CD8-positive, alpha-beta memory T cell (primary cell): ENCODE measurements around the gene RAMP1. TPM values are rescaled to one million over a fixed set of nuclear protein-coding genes. Genes with fewer than 3 reads are reported as not detected.

Experiments used
- CTCF ChIA-PET: fragments of 350-600 bp; sonication (Branson Sonifier 250); formaldehyde crosslinking; loops from one replicate; lab custom pipeline; 2021; ENCODE audit warnings: antibody characterized with exemption; lab: Charles Lee
- POLR2A ChIA-PET: fragments of 350-600 bp; sonication (Branson Sonifier 250); formaldehyde crosslinking; loops from one replicate; lab custom pipeline; 2021; ENCODE audit warnings: antibody characterized with exemption; lab: Charles Lee
- DNase-seq, 5 donors: peaks; one replicate each; pipeline versions ENCODE4 v3.0.0 to v3.0.0-alpha.2; 2020 to 2022; ENCODE audit warnings: mixed read lengths in 1 of 5
- H3K27ac ChIP-seq: one replicate; pipeline ENCODE4 v1.7.0; 2013; ENCODE audit warnings: low read depth, mild to moderate bottlenecking, low read length, moderate library complexity
- H3K27me3 ChIP-seq: 2 replicates; pipeline ENCODE4 v1.7.0; 2013; ENCODE audit warnings: low read length, mild to moderate bottlenecking; ENCODE audit not compliant: insufficient read depth, poor library complexity, severe bottlenecking
- H3K36me3 ChIP-seq: 2 replicates; pipeline ENCODE4 v1.7.0; 2013; ENCODE audit warnings: mild to moderate bottlenecking, low read length, moderate library complexity; ENCODE audit not compliant: insufficient read depth
- H3K4me1 ChIP-seq: 2 replicates; pipeline ENCODE4 v1.7.0; 2013; ENCODE audit warnings: mild to moderate bottlenecking, low read length, moderate library complexity; ENCODE audit not compliant: insufficient read depth
- H3K4me3 ChIP-seq: 2 replicates; pipeline ENCODE4 v1.7.0; 2013; ENCODE audit warnings: mild to moderate bottlenecking, low read length
- H3K9me3 ChIP-seq: 2 replicates; pipeline ENCODE4 v1.7.0; 2013; ENCODE audit warnings: mild to moderate bottlenecking, low read length
- H3K27ac Mint-ChIP-seq, 8 donors: one replicate each; pipeline ENCODE4 v1.8.0; 2020 to 2021; ENCODE audit warnings: mixed read lengths in 8 of 8, mild to moderate bottlenecking in 6 of 8, inconsistent platforms in 3 of 8, moderate library complexity in 3 of 8
- H3K27me3 Mint-ChIP-seq, 2 donors: one replicate each; pipeline ENCODE4 v1.8.0; 2020 to 2021; ENCODE audit warnings: mixed read lengths in 2 of 2, mild to moderate bottlenecking in 1 of 2, moderate library complexity in 1 of 2
- H3K36me3 Mint-ChIP-seq, 3 donors: one replicate each; pipeline ENCODE4 v1.8.0; 2020 to 2021; ENCODE audit warnings: mixed read lengths in 3 of 3, inconsistent platforms in 1 of 3, mild to moderate bottlenecking in 1 of 3
- H3K4me1 Mint-ChIP-seq, 3 donors: one replicate each; pipeline ENCODE4 v1.8.0; 2020 to 2021; ENCODE audit warnings: mixed read lengths in 3 of 3, inconsistent platforms in 1 of 3, mild to moderate bottlenecking in 1 of 3
- H3K4me3 Mint-ChIP-seq, 7 donors: one replicate each; pipeline ENCODE4 v1.8.0; 2020 to 2021; ENCODE audit warnings: mixed read lengths in 7 of 7, mild to moderate bottlenecking in 6 of 7, moderate library complexity in 4 of 7, inconsistent platforms in 2 of 7
- H3K9me3 Mint-ChIP-seq, 5 donors: one replicate each; pipeline ENCODE4 v1.8.0; 2020 to 2022; ENCODE audit warnings: mixed read lengths in 5 of 5, mild to moderate bottlenecking in 3 of 5, moderate library complexity in 2 of 5, inconsistent platforms in 1 of 5
- polyA plus RNA-seq: library from polyadenylated mRNA; unstranded; fragments of 300-500 nt; fragmentation: Illumina TruSeq; gene quantifications from one replicate; pipeline ENCODE4 v1.2.3, GENCODE V29; 2021
- total RNA-seq, 2 experiments: library from RNA; stranded (reverse); gene quantifications; one replicate each; pipeline ENCODE4 v1.2.3, GENCODE V29; 2021

RAMP1 gene
- total and polyA plus RNA-seq, 3 experiments from 2014 or later = 0.59 to 0.63 (median 0.60) TPM

GRCh38 chr2:237875256-237876060 is 16.0 kb downstream of the RAMP1 start:
- Histone ChIP-seq H3K9me3 (no peaks in the 10 kb centered on the region), H3K36me3 (no peaks in the 10 kb centered on the region), H3K4me3 (no peak overlapping the region), H3K27ac (no peak overlapping the region), H3K27me3 (no peaks in the 10 kb centered on the region), H3K4me1 (peaks cover 5% of the 10 kb centered on the region)
- no peaks in the 10 kb centered on the region for H3K9me3 Mint-ChIP-seq
- H3K4me1 Mint-ChIP-seq = peaks cover 0 to 8% (median 0%) of the 10 kb centered on the region in 3 donors
- no peak overlapping the region for H3K27ac Mint-ChIP-seq
- H3K4me3 Mint-ChIP-seq = no peak overlapping the region
- H3K27me3 Mint-ChIP-seq = peaks cover 7 to 21% of the 10 kb centered on the region in 2 donors
- peaks cover 0 to 1% (median 0%) of the 10 kb centered on the region in 3 donors for H3K36me3 Mint-ChIP-seq
- POLR2A ChIA-PET = no interaction called here
- CTCF ChIA-PET = no interaction called here
- DNase-seq = no peak

- no peak overlapping the region for H3K4me3 Mint-ChIP-seq
Observed at GRCh38 chr2:237876061-237876526, 16.7 kb downstream of the RAMP1 start.

GRCh38 chr2:237876532-237876931 is 17.1 kb downstream of the RAMP1 start:
- H3K36me3 Mint-ChIP-seq = no peaks in the 10 kb centered on the region
- DNase-seq = no peak
- no peaks in the 10 kb centered on the region for H3K9me3 ChIP-seq
- H3K27ac ChIP-seq = no peak overlapping the region
- H3K27me3 Mint-ChIP-seq = peaks cover under 1 to 10% of the 10 kb centered on the region in 2 donors
- CTCF ChIA-PET = no interaction called here
- no peak overlapping the region for H3K4me3 Mint-ChIP-seq
- H3K4me3 ChIP-seq = no peak overlapping the region
- no peak overlapping the region for H3K27ac Mint-ChIP-seq
- peaks cover 0 to 2% (median 0%) of the 10 kb centered on the region in 5 donors for H3K9me3 Mint-ChIP-seq
- H3K36me3 ChIP-seq = no peaks in the 10 kb centered on the region
- POLR2A ChIA-PET = no interaction called here
- peaks cover 5% of the 10 kb centered on the region for H3K4me1 ChIP-seq
- peaks cover 0 to 8% (median 0%) of the 10 kb centered on the region in 3 donors for H3K4me1 Mint-ChIP-seq
- H3K27me3 ChIP-seq = no peaks in the 10 kb centered on the region

More at GRCh38 chr2:237876061-237876526, 16.7 kb downstream of the RAMP1 start:
- DNase-seq = no peak
- Mint-ChIP-seq H3K9me3 (no peaks in the 10 kb centered on the region), H3K27me3 (peaks cover 4 to 14% of the 10 kb centered on the region in 2 donors), H3K4me1 (peaks cover 0 to 8% (median 0%) of the 10 kb centered on the region in 3 donors), H3K36me3 (no peaks in the 10 kb centered on the region), H3K27ac (no peak overlapping the region)
- no peak overlapping the region for H3K27ac ChIP-seq
- POLR2A ChIA-PET = no interaction called here
- CTCF ChIA-PET = no interaction called here
- no peaks in the 10 kb centered on the region for H3K27me3 ChIP-seq
- no peak overlapping the region for H3K4me3 ChIP-seq
- H3K4me1 ChIP-seq = peaks cover 5% of the 10 kb centered on the region
- H3K36me3 ChIP-seq = no peaks in the 10 kb centered on the region
- no peaks in the 10 kb centered on the region for H3K9me3 ChIP-seq

GRCh38 chr2:237876951-237877491 is 17.6 kb downstream of the RAMP1 start:
- peaks cover 0 to 8% (median 0%) of the 10 kb centered on the region in 3 donors for H3K4me1 Mint-ChIP-seq
- peaks cover 5% of the 10 kb centered on the region for H3K4me1 ChIP-seq
- no peaks in the 10 kb centered on the region for H3K36me3 ChIP-seq
- ChIA-PET POLR2A (no interaction called here), CTCF (no interaction called here)
- H3K9me3 ChIP-seq = no peaks in the 10 kb centered on the region
- H3K27ac ChIP-seq = no peak overlapping the region
- H3K4me3 Mint-ChIP-seq = no peak overlapping the region
- H3K9me3 Mint-ChIP-seq = peaks cover 0 to 2% (median 0%) of the 10 kb centered on the region in 5 donors
- H3K27me3 Mint-ChIP-seq = peaks cover 0 to 7% of the 10 kb centered on the region in 2 donors
- no peak overlapping the region for H3K4me3 ChIP-seq
- H3K27ac Mint-ChIP-seq = no peak overlapping the region
- DNase-seq = no peak
- no peaks in the 10 kb centered on the region for H3K27me3 ChIP-seq
- H3K36me3 Mint-ChIP-seq = no peaks in the 10 kb centered on the region

GRCh38 chr2:237877576-237878307 is 18.3 kb downstream of the RAMP1 start:
- H3K9me3 Mint-ChIP-seq = peaks cover 0 to 2% (median 0%) of the 10 kb centered on the region in 5 donors
- Histone ChIP-seq H3K9me3 (no peaks in the 10 kb centered on the region), H3K36me3 (no peaks in the 10 kb centered on the region), H3K4me3 (no peak overlapping the region), H3K27me3 (no peaks in the 10 kb centered on the region), H3K27ac (no peak overlapping the region), H3K4me1 (peaks cover 5% of the 10 kb centered on the region)
- CTCF ChIA-PET = no interaction called here
- H3K27me3 Mint-ChIP-seq = peaks cover 0 to 7% of the 10 kb centered on the region in 2 donors
- H3K27ac Mint-ChIP-seq = no peak overlapping the region
- no peak for DNase-seq
- H3K4me1 Mint-ChIP-seq = peaks cover 0 to 8% (median 0%) of the 10 kb centered on the region in 3 donors
- POLR2A ChIA-PET = no interaction called here
- no peaks in the 10 kb centered on the region for H3K36me3 Mint-ChIP-seq
- no peak overlapping the region for H3K4me3 Mint-ChIP-seq

- DNase-seq = no peak
- Mint-ChIP-seq H3K27ac (no peak overlapping the region), H3K4me1 (peaks cover 0 to 5% (median 0%) of the 10 kb centered on the region in 3 donors), H3K36me3 (no peaks in the 10 kb centered on the region), H3K4me3 (no peak overlapping the region), H3K27me3 (peaks cover 0 to 4% of the 10 kb centered on the region in 2 donors), H3K9me3 (peaks cover 0 to 2% (median 0%) of the 10 kb centered on the region in 5 donors)
- Histone ChIP-seq H3K9me3 (no peaks in the 10 kb centered on the region), H3K27me3 (no peaks in the 10 kb centered on the region), H3K36me3 (no peaks in the 10 kb centered on the region), H3K4me3 (no peak overlapping the region), H3K27ac (no peak overlapping the region), H3K4me1 (peaks cover 4% of the 10 kb centered on the region)
- CTCF ChIA-PET = no interaction called here
- POLR2A ChIA-PET = no interaction called here
Observed at GRCh38 chr2:237878321-237879057, 19.1 kb downstream of the RAMP1 start.

GRCh38 chr2:237879058-237879430 is 19.6 kb downstream of the RAMP1 start:
- H3K4me3 Mint-ChIP-seq = no peak overlapping the region
- H3K27me3 ChIP-seq = no peaks in the 10 kb centered on the region
- peak overlapping the region in 1 of 8 donors; percentile 66 for H3K27ac Mint-ChIP-seq
- no peak overlapping the region for H3K4me3 ChIP-seq
- H3K36me3 Mint-ChIP-seq = no peaks in the 10 kb centered on the region
- POLR2A ChIA-PET = no interaction called here
- no peaks in the 10 kb centered on the region for H3K9me3 ChIP-seq
- H3K9me3 Mint-ChIP-seq = peaks cover 0 to 2% (median 0%) of the 10 kb centered on the region in 5 donors
- H3K36me3 ChIP-seq = no peaks in the 10 kb centered on the region
- CTCF ChIA-PET = no interaction called here
- H3K27ac ChIP-seq = no peak overlapping the region
- DNase-seq = no peak
- no peaks in the 10 kb centered on the region for H3K4me1 ChIP-seq
- H3K27me3 Mint-ChIP-seq = peaks cover 0 to 4% of the 10 kb centered on the region in 2 donors
- H3K4me1 Mint-ChIP-seq = no peaks in the 10 kb centered on the region
